Measurements from ENCODE around the gene BCAS3.

BCAS3 gene

DNA sequence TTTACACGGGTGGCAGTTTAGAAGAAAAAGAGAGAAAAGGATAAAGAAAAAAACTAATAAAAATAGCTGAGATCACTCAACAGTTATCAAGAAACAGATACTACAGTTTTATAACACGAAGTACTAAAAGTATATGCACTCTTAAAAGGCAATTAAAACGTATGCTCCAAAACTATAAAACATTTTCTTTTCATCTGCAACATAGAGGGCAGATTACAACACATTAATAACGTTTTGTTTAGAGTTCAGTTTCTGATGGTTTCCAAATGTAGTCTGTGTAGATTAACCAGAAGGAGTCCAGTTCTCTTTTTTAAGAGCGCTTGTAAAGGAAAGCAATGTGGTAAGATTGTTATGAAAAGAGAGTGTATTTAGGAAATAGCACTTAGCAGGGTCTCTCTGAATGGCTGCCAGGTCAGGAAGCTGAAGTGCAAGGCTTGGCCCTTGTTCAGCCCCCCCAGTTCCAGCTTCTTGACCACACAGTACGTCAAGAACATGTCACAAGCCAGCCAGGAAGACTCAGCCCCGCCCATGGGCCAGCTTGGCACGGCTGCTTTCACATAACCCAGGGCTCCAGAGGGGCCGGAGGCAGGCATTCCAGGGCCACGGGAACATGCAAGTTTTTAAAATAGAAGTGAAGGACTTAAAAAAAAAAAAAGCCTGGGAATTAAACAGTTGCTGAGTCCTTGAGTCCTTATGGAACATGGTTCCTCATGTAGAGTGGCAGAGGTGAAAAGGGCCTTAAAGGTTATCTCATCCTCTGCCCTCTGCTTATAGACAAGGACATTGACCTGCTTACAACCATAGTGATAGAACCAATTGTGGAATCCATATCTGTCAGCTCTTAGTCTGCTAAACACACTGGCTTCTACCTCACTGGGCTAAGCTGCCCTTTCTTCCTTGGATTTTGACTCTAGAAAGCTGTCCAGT is 574.6 kb downstream of the BCAS3 start:
- Histone ChIP-seq H3K9me3 (no peaks in the 10 kb centered on the region), H3K4me3 (ENCODE audit: low read depth, low read length) (no peak overlapping the region), H3K36me3 (no peaks in the 10 kb centered on the region), H3K4me1 (peaks cover 45% of the 10 kb centered on the region), H3K27me3 (no peaks in the 10 kb centered on the region)
- no peak for DNase-seq
- TF ChIP-seq, protein P1, sequence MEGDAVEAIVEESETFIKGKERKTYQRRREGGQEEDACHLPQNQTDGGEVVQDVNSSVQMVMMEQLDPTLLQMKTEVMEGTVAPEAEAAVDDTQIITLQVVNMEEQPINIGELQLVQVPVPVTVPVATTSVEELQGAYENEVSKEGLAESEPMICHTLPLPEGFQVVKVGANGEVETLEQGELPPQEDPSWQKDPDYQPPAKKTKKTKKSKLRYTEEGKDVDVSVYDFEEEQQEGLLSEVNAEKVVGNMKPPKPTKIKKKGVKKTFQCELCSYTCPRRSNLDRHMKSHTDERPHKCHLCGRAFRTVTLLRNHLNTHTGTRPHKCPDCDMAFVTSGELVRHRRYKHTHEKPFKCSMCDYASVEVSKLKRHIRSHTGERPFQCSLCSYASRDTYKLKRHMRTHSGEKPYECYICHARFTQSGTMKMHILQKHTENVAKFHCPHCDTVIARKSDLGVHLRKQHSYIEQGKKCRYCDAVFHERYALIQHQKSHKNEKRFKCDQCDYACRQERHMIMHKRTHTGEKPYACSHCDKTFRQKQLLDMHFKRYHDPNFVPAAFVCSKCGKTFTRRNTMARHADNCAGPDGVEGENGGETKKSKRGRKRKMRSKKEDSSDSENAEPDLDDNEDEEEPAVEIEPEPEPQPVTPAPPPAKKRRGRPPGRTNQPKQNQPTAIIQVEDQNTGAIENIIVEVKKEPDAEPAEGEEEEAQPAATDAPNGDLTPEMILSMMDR (IDR thresholded peaks at IDR 0.05; ENCODE audit: low read depth, low read length) = no peak

GRCh38 chr17:61253362-61253761 is 575.7 kb downstream of the BCAS3 start:
- no peak overlapping the region for H3K4me3 ChIP-seq (ENCODE audit: low read depth, low read length)
- TF ChIP-seq, protein P1 (IDR thresholded peaks at IDR 0.05; ENCODE audit: low read depth, low read length) = no peak
- H3K36me3 ChIP-seq = no peaks in the 10 kb centered on the region
- H3K4me1 ChIP-seq = peaks cover 37% of the 10 kb centered on the region
- H3K27me3 ChIP-seq = no peaks in the 10 kb centered on the region
- DNase-seq = no peak
- H3K9me3 ChIP-seq = no peaks in the 10 kb centered on the region

DNA sequence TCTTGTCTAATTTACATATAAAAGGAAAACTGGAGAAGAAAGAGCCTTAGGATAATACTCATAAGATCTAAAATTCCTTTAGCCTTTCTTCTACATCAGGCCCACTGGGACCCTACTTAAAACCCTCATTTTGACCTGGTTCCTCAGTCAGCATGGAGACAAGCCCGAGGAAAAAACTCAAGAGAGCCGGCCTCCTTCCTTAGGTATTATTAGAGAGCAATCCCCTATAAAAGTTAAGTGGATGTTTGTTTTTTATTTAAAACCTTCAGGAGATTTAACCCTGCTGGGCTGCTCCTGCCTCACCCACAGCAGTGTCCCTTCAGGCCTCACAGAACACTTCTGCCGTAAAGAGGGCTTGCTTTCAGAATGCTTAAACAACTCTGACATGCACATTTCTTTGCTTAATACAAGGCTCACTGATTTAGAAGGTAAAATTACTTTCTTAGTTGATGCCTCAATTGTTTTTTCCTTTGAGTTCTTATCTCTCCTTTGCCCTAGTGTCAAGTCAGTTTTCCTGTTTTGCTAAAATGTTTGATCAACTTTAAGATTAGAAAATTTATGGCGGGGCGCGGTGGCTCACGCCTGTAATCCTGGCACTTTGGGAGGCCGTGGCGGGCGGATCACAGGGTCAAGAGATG is 576.4 kb downstream of the BCAS3 start:
- TF ChIP-seq, protein P1 (IDR thresholded peaks at IDR 0.05; ENCODE audit: low read depth, low read length) = no peak
- Histone ChIP-seq H3K36me3 (no peaks in the 10 kb centered on the region), H3K27me3 (no peaks in the 10 kb centered on the region), H3K9me3 (no peaks in the 10 kb centered on the region), H3K4me3 (ENCODE audit: low read depth, low read length) (no peak overlapping the region), H3K4me1 (peaks cover 42% of the 10 kb centered on the region)
- DNase-seq = no peak

DNA sequence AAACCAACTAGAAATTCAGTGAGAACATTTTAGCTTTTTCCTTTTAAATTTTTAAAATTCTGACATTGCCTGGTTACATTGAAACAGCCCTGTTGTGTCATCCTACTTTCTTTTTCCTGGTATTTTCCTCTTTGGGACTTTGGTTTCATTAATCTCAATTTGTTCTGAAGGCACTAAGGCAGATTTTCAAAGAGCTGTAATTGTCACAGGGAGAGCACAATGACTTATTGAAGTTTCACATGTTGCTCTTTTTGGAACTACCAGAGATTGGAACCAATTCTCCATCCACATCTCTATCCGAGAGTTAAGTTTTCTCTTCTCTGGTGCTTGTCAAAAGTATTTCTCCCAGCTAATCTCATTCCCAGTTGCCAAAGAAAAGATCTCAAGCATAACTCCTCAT is 577.3 kb downstream of the BCAS3 start:
- Histone ChIP-seq H3K4me1 (peaks cover 35% of the 10 kb centered on the region), H3K27me3 (no peaks in the 10 kb centered on the region), H3K36me3 (no peaks in the 10 kb centered on the region), H3K4me3 (ENCODE audit: low read depth, low read length) (no peak overlapping the region), H3K9me3 (no peaks in the 10 kb centered on the region)
- DNase-seq = no peak
- TF ChIP-seq, protein P1 (IDR thresholded peaks at IDR 0.05; ENCODE audit: low read depth, low read length) = no peak

DNA sequence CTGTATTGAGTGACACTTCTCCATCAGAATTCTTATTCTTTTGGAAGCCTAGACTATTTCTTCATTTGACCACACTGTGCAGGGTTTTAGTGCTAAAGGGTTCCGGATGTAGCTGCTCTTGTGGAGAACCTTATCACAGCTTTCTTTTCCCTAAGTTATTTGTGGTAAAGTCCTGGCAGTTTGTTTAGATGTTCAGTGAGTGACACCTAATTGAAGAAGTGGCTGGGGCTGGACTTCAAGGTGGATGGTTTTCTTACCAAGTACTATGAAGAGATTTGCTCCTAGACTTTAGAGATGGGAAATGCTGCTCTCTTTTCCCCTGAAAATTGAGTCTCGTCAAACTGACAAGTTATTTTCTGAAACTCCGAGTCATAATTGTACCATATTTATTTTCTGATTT is 578.0 kb downstream of the BCAS3 start:
- H3K4me1 ChIP-seq = peaks cover 28% of the 10 kb centered on the region
- no peak for DNase-seq
- no peaks in the 10 kb centered on the region for H3K9me3 ChIP-seq
- no peaks in the 10 kb centered on the region for H3K36me3 ChIP-seq
- H3K4me3 ChIP-seq (ENCODE audit: low read depth, low read length) = no peak overlapping the region
- TF ChIP-seq, protein P1 (IDR thresholded peaks at IDR 0.05; ENCODE audit: low read depth, low read length) = no peak
- no peaks in the 10 kb centered on the region for H3K27me3 ChIP-seq

DNA sequence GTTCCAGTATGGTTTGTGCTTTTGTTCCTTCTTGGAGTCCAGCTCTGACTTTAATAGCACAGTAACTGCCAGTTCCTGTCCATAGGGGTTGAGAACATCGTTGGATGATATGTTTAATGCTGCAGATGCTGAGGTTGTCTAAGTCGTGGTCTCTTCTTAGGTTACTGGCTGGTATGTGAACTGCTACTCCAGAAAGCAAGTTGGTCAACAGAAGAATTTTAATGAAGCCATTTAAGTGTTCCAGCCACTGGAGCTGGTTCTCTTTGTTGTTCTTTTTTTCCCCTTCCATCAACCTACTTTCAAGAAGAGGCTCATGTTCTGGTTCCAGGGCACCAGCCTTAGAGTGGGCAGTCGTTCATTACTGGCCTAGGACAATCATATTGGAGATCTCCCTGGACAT is 581.7 kb downstream of the BCAS3 start:
- TF ChIP-seq, protein P1 (IDR thresholded peaks at IDR 0.05; ENCODE audit: low read depth, low read length) = no peak
- H3K36me3 ChIP-seq = no peaks in the 10 kb centered on the region

More for the DNA sequence above, 581.7 kb downstream of the BCAS3 start:
- DNase-seq = no peak
- Histone ChIP-seq H3K4me3 (ENCODE audit: low read depth, low read length) (no peak overlapping the region), H3K9me3 (no peaks in the 10 kb centered on the region), H3K4me1 (peaks cover 22% of the 10 kb centered on the region), H3K27me3 (no peaks in the 10 kb centered on the region)
